Fibroblast of skin of scalp (primary cell): Measurements from ENCODE around the gene GRHL3.
A peak's percentile ranks its signal among the peaks of the same experiment; 100 is the strongest.

Source experiments
- DNase-seq: peaks from one replicate; pipeline ENCODE4 v3.0.0-alpha.2; 2013

Gene GRHL3

GRCh38 chr1:24344090-24344742, 25.1 kb downstream of the GRHL3 start:
- no peak for DNase-seq

- DNase-seq, result no peak
Measured at GRCh38 chr1:24345334-24345733, 26.2 kb downstream of the GRHL3 start.

DNA sequence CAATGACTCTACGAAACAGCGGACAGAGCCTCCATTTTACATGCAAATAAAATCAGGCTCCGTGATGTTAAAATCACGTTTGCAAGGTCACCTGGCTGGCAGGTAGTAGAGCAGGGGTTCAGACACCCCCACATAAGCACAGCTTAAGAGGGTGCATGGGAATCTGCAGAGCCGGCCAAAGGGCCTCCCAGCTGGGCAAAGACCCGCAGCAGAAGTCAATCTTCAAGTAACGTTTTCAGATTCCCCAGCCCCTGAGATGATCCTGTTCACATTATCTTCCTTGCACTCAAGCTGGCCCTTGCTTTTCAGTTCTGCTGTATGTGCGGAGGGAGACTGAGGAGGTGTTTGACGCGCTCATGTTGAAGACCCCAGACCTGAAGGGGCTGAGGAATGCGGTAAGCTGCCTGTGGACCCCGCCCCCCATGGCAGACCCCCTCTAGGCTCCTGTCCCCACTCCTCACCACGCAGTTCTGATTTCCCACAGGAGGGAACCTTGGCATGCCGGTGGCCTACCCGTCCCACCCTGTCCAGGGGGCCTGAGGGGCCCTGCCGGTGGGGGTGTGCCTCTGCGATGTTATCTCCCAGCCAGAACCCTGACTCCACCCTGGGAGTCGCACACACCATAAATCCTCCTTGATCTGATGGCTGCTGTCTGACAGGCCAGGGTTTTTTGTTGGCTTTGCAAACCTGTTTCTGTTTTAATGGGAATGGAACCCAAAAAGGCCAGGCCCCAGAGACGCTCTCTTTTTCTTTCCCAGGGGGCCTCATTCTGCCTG, 28.2 kb downstream of the GRHL3 start:
- no peak for DNase-seq

GRCh38 chr1:24348196-24348595, 29.0 kb downstream of the GRHL3 start:
- DNase-seq, result no peak

DNA sequence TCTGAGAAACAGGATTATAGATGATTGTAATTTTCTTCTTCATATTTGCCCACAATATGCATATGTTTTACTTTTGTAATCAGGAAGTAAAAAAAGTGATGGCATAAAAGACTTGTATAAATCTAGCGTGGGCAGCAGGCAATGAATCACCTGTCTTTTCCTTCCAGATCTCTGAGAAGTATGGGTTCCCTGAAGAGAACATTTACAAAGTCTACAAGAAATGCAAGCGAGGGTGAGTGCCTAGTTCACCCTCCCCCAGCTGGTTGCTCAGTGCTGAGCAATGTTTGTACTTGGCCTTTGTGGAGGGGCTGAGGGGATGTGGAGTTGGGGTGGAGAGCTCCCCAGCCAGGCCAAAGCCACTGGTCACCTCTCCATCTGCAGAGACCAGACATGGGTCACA, 30.7 kb downstream of the GRHL3 start:
- no peak for DNase-seq

- DNase-seq, result no peak
Measured at GRCh38 chr1:24351247-24351646, 32.1 kb downstream of the GRHL3 start.

DNA sequence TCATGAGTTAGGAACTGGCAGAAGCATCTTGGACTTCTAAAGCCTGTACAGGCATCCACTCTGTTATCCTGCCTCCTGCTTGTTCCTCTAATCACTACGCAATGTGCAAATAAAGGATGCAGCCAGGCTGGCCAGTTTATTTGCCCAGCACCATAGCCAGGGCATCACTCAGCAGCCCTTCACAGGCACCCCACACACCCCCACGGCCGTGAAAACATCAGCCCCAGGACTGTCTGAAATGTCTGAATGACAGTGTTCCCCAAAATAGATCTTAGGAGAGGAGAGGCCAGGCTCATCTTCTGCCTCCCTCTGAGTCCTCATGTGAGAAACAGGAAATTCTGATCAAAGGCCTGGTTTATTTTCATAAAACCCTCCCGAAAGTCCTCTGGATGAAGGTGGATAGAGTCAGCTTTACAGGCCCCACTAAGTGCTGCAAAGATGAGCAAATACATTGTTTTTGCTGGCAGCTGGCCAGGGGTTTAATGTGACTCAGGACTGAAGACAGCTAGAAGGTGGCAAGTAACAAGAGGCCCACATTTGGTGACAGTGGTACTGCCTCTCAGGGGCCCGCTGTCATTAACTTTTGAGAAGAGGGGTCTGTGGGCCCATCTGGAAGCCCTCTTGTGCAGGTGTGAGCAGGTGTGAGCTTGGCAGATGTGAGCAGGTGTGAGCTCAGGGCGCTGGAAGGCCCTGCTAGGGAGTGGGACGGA, 32.9 kb downstream of the GRHL3 start:
- peak; percentile 61 for DNase-seq

GRCh38 chr1:24353292-24353891, 34.2 kb downstream of the GRHL3 start:
- DNase-seq, result no peak

DNA sequence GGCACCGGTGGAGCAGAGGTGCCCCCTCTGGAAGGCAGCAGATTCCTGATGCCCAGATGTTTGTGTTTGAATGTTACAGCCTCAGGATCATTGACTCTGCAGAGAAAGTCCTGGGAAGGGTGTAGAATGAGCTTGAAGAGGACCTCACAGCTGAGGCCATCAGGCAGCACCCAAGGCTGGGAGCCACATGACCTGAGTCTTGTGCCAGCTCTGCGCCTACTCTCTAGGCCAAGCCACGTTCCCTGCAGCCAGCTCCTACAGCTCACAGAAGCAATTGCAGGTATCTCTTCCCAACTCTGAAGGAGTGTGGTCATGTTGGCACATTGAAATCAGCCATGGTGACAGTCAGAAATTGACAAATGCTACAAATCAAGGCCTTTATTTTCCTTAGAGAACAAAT, 36.3 kb downstream of the GRHL3 start:
- DNase-seq, result no peak

DNA sequence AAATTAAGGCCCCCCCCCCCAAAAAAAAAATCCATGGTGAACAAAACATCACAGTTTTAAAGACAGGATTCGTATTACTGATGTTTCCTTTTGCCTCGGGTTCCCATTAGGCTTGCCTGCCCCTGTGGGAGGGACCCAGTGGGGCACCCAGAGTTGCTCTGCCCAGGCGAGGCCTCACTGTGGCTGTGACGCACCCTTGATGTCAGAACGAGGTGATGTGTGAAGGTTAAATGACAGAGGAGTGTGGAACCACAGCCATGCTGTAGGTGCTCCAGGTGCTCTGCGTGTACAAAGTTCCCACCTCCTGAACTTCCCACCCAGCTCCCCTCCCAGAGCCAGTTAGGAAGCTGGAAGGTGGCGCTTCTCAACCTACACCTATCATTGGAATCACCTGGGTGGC, 37.9 kb downstream of the GRHL3 start:
- DNase-seq, result no peak

DNA sequence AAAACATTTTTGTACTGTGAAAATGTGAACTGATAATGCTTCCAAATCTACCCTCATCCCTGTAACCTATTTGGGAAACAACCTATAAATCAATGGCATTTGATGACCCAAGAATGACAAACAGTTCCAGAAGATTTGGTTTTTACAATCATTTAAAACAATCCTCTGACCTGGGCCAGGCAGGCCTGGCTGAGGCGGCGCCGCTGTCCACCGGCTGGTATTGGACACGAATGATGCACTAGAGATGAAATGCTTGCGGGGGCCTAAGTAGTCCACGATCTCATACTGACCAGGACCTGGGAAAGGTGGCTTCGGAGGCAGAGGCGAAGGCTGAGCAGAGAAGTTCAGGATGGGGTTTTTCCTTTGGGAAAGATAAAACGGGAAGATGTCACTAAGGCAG, 41.5 kb downstream of the GRHL3 start:
- DNase-seq, result no peak

DNA sequence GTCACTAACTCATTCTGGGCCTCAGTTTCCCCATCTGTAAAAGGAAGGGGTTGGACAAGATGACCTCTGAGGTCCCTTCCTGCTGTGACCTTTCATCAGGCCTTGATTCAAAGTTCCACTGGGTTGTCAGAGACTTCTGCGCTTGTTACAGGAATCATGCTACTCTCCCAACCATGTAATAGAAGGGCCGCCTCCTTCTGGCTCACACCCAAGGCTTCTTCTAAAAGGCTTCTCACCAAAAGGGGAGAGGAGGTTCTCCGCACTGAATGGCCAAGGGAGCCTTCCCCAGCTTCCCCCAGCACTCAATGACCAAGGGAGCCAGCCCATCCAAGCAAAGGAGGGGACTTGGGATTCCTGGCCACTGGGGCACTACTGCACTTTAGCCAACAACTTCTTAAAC, 42.7 kb downstream of the GRHL3 start:
- no peak for DNase-seq

GRCh38 chr1:24362396-24362795, 43.2 kb downstream of the GRHL3 start:
- no peak for DNase-seq

GRCh38 chr1:24362982-24363614, 43.9 kb downstream of the GRHL3 start:
- DNase-seq, result peak; percentile 87

GRCh38 chr1:24363994-24364393, 44.8 kb downstream of the GRHL3 start:
- no peak for DNase-seq

- DNase-seq, result no peak
Measured at GRCh38 chr1:24364605-24364974, 45.4 kb downstream of the GRHL3 start.

- DNase-seq, result peak; percentile 83
Measured at GRCh38 chr1:24364975-24365678, 46.0 kb downstream of the GRHL3 start.

DNA sequence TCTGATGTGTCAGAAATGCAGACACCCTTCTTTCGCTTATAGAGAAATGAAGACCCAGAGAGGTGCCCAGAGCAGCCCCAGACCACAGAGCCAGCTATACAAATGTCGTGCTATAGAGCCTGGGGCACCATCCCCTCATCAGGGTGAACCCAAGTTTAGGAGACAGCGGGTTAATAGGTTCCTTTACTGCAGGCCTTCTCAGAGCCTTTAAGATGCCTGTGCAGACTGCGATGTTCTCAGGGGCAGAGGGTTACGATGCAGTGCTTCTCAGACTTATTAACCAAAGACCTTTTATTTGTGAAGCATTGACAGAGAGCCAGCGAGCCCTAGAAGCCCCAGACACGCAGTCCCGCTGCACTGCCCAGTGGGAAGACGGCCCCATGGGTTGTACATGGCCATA, 47.5 kb downstream of the GRHL3 start:
- DNase-seq, result no peak

GRCh38 chr1:24369199-24369598, 50.0 kb downstream of the GRHL3 start:
- peak; percentile 33 for DNase-seq

DNA sequence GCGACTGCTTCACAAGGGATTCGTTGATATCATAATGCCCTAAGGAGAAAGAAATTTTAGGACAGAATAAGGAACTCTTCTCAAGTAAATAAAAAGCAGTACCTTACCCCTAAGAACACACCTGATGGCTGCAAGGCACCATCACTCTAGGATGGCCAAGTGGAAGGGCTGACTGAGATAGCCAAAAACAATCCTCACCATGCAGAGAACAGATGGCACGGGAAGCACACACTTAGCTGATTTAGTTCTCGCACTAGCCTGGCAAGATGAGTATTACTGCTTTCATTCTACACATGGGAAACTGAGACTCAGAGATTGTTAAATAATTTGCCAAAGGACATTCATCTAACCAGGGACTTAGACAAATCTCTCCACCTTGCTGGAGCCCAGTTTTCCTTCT, 50.6 kb downstream of the GRHL3 start:
- DNase-seq, result no peak

GRCh38 chr1:24373044-24373443, 53.9 kb downstream of the GRHL3 start:
- DNase-seq, result no peak

GRCh38 chr1:24373710-24374109, 54.6 kb downstream of the GRHL3 start:
- no peak for DNase-seq
